ENCODE measurements around the gene FBXO21.

DNA sequence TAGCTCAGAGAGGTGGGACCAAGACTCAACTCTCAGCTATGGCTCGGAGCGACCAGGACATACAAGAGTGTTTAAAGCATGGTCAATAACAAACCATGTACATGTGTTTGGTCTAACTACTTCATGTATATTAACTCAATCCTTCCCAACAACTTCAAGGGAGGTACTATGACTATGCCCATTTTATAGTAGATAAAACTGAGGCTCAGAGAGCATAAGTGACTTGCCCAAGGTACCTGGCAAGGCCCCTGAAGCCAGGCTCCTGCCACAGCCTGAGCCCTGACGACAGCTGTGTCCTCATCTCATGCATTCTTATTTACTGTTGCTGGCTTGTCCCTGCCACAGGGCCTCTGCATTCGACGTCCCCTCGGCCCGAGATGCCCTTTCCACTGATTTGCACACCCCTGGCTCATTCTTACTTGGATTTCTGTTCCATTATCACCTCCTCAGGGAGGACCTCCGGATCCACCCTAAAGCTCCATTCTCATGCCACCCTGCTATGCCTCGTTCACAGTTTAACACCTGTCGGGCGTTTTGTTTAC lies 93.7 kb downstream of the FBXO21 start:
- TF ChIP-seq, protein P1, sequence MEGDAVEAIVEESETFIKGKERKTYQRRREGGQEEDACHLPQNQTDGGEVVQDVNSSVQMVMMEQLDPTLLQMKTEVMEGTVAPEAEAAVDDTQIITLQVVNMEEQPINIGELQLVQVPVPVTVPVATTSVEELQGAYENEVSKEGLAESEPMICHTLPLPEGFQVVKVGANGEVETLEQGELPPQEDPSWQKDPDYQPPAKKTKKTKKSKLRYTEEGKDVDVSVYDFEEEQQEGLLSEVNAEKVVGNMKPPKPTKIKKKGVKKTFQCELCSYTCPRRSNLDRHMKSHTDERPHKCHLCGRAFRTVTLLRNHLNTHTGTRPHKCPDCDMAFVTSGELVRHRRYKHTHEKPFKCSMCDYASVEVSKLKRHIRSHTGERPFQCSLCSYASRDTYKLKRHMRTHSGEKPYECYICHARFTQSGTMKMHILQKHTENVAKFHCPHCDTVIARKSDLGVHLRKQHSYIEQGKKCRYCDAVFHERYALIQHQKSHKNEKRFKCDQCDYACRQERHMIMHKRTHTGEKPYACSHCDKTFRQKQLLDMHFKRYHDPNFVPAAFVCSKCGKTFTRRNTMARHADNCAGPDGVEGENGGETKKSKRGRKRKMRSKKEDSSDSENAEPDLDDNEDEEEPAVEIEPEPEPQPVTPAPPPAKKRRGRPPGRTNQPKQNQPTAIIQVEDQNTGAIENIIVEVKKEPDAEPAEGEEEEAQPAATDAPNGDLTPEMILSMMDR (IDR thresholded peaks at IDR 0.05), result no peak
- no peak for TF ChIP-seq EZH2 (IDR thresholded peaks at IDR 0.05; ENCODE audit: borderline replicate concordance, insufficient read depth, low read depth, low read length, poor library complexity, severe bottlenecking)
